OCI-LY1 (cell line): Measurements from ENCODE around the gene RGSL1.

Experiments used
- H2AFZ ChIP-seq: fragments of 200-600 bp; sonication (generic), shearing (Covaris generic); 2 replicates; pipeline ENCODE4 v1.6.0; 2014; ENCODE audit warnings: antibody characterized with exemption, mild to moderate bottlenecking, low read length
- H3F3A ChIP-seq: fragments of 200-600 bp; sonication (generic), shearing (Covaris generic); 2 replicates; pipeline ENCODE4 v1.6.0; 2014; ENCODE audit warnings: mild to moderate bottlenecking, antibody characterized with exemption, low read length, moderate library complexity; ENCODE audit not compliant: insufficient read depth
- H3K27ac ChIP-seq: fragments of 200-600 bp; sonication (generic); 2 replicates; pipeline ENCODE4 v1.5.1; 2014; ENCODE audit warnings: low read length, mixed run types, mild to moderate bottlenecking, low read depth; ENCODE audit not compliant: poor library complexity, severe bottlenecking
- H3K27me3 ChIP-seq: fragments of 200-600 bp; sonication (generic); 2 replicates; pipeline ENCODE4 v1.6.0; 2014; ENCODE audit warnings: antibody characterized with exemption, mild to moderate bottlenecking, low read length, moderate library complexity; ENCODE audit not compliant: insufficient read depth
- H3K36me3 ChIP-seq: fragments of 200-600 bp; sonication (generic); 2 replicates; pipeline ENCODE4 v1.6.1; 2014; ENCODE audit warnings: mild to moderate bottlenecking, antibody characterized with exemption, low read length, moderate library complexity, mixed read lengths; ENCODE audit not compliant: insufficient read depth
- H3K4me1 ChIP-seq: fragments of 200-600 bp; sonication (generic); 2 replicates; pipeline ENCODE4 v1.5.1; 2014; ENCODE audit warnings: mild to moderate bottlenecking, low read length, moderate library complexity; ENCODE audit not compliant: insufficient read depth, severe bottlenecking
- H3K4me2 ChIP-seq: fragments of 200-600 bp; sonication (generic), shearing (Covaris generic); 2 replicates; pipeline ENCODE4 v1.6.1; 2014; ENCODE audit warnings: low read length
- H3K4me3 ChIP-seq: fragments of 200-600 bp; sonication (generic); 2 replicates; pipeline ENCODE4 v1.5.1; 2014; ENCODE audit warnings: low read length, low read depth, mild to moderate bottlenecking, mixed read lengths; ENCODE audit not compliant: poor library complexity, severe bottlenecking
- H3K79me2 ChIP-seq: fragments of 200-600 bp; shearing (Covaris generic); 2 replicates; pipeline ENCODE4 v1.6.1; 2016; ENCODE audit warnings: mixed run types, low read length, mixed read lengths; ENCODE audit not compliant: insufficient read depth
- H3K9ac ChIP-seq: fragments of 200-600 bp; sonication (generic), shearing (Covaris generic); 2 replicates; pipeline ENCODE4 v1.6.1; 2014; ENCODE audit warnings: mild to moderate bottlenecking, low read length, mixed read lengths
- H3K9me2 ChIP-seq: fragments of 200-600 bp; sonication (generic), shearing (Covaris generic); 2 replicates; pipeline ENCODE4 v1.6.1; 2014; ENCODE audit warnings: low read depth, mild to moderate bottlenecking, low read length, mixed read lengths
- H3K9me3 ChIP-seq: fragments of 200-600 bp; shearing (Covaris generic); 2 replicates; pipeline ENCODE4 v1.6.1; 2014; ENCODE audit warnings: low read length, mixed read lengths
- H4K20me1 ChIP-seq: fragments of 200-600 bp; sonication (generic), shearing (Covaris generic); 2 replicates; pipeline ENCODE4 v1.6.0; 2016; ENCODE audit warnings: mild to moderate bottlenecking, low read length; ENCODE audit not compliant: insufficient read depth
- EZH2 ChIP-seq: fragments of 200-600 bp; sonication (generic), shearing (Covaris generic); IDR thresholded peaks from 2 replicates; pipeline ENCODE4 v1.8.0; 2017; ENCODE audit warnings: borderline replicate concordance, mixed run types, mild to moderate bottlenecking, antibody characterized with exemption, low read length, moderate library complexity, mixed read lengths
- TF ChIP-seq, protein P1 (sequence below): fragments of 200-600 bp; sonication (generic), shearing (Covaris generic); IDR thresholded peaks from 2 replicates; pipeline ENCODE4 v1.5.1; 2017; ENCODE audit warnings: mild to moderate bottlenecking, antibody characterized with exemption, low read length, moderate library complexity, mixed read lengths

Gene RGSL1

DNA sequence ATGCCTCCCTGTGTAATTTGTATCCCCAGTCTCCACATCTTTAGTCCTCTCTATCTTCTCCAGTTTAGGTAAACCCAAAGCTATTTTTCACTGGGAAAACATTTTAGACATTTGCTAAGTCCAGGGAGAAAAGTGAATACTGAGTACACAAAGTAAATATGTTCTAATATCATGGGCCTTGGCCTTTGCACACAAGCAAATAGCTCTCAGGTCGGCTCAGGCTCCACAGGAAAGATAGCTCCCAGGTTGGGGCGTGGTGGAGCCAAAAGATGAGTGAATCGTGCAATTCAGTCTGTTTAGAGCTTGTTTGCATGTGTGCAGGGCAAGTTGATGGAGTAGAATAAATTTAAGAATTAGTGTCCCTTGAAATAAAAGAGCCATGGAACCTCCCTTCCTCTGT, 7.9 kb downstream of the RGSL1 start:
- H4K20me1 ChIP-seq, result no peaks in the 10 kb centered on the region
- no peaks in the 10 kb centered on the region for H3K9me2 ChIP-seq
- H3F3A ChIP-seq, result no peaks in the 10 kb centered on the region
- H2AFZ ChIP-seq, result no peak overlapping the region
- H3K27me3 ChIP-seq, result no peaks in the 10 kb centered on the region
- H3K4me3 ChIP-seq, result no peak overlapping the region
- no peak overlapping the region for H3K4me2 ChIP-seq
- no peaks in the 10 kb centered on the region for H3K79me2 ChIP-seq
- H3K9ac ChIP-seq, result no peak overlapping the region
- no peaks in the 10 kb centered on the region for H3K9me3 ChIP-seq
- no peaks in the 10 kb centered on the region for H3K4me1 ChIP-seq
- no peaks in the 10 kb centered on the region for H3K36me3 ChIP-seq
- H3K27ac ChIP-seq, result no peak overlapping the region
- TF ChIP-seq, protein P1, sequence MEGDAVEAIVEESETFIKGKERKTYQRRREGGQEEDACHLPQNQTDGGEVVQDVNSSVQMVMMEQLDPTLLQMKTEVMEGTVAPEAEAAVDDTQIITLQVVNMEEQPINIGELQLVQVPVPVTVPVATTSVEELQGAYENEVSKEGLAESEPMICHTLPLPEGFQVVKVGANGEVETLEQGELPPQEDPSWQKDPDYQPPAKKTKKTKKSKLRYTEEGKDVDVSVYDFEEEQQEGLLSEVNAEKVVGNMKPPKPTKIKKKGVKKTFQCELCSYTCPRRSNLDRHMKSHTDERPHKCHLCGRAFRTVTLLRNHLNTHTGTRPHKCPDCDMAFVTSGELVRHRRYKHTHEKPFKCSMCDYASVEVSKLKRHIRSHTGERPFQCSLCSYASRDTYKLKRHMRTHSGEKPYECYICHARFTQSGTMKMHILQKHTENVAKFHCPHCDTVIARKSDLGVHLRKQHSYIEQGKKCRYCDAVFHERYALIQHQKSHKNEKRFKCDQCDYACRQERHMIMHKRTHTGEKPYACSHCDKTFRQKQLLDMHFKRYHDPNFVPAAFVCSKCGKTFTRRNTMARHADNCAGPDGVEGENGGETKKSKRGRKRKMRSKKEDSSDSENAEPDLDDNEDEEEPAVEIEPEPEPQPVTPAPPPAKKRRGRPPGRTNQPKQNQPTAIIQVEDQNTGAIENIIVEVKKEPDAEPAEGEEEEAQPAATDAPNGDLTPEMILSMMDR, result no peak
- TF ChIP-seq EZH2, result no peak

DNA sequence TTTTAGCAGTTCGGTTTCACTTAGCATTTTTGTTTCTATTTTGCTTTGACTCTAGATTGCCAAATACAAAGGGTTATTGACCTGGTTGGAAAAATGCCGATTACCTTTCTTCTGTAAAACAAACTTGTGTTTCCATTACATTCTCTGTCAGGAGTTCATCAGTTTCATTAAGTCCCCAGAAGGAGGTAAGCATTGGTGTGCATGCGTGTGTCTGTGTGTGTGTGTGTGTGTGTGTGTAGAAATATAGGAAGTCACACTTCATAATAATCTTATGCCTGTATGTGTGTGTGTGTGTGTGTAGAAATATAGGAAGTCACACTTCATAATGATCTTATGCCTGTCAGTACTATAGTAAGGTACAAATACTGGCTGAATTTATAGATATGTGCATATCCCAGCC, 10.0 kb downstream of the RGSL1 start:
- Histone ChIP-seq H3K4me3 (no peak overlapping the region), H3K4me1 (no peaks in the 10 kb centered on the region), H3K9ac (no peak overlapping the region), H3K9me2 (no peaks in the 10 kb centered on the region), H3K36me3 (no peaks in the 10 kb centered on the region), H3K27ac (no peak overlapping the region), H3K27me3 (no peaks in the 10 kb centered on the region), H3K79me2 (no peaks in the 10 kb centered on the region), H2AFZ (no peak overlapping the region), H3K4me2 (no peak overlapping the region), H4K20me1 (no peaks in the 10 kb centered on the region), H3F3A (no peaks in the 10 kb centered on the region), H3K9me3 (no peaks in the 10 kb centered on the region)
- TF ChIP-seq EZH2, result no peak
- TF ChIP-seq, protein P1, result no peak

DNA sequence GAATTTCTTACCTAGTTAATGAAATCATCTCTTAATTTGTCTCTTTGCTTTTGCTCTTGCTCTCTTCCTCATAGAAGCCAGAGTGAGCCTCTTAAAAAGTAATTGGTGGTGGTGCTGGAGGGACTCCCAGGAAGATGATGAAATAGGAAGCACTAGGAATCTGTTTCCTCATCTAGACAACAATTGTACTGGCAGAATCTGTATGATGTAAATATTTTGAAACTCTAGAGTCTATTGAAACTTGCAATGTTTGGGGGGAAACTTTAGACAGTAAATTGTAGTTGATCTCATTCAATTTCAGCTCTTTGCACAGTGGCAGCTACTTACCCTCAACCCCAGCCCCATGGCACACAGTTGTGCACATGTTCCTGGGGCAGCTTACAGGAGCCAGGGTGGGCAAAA, 10.6 kb downstream of the RGSL1 start:
- no peaks in the 10 kb centered on the region for H3K27me3 ChIP-seq
- no peak overlapping the region for H3K4me3 ChIP-seq
- H3K27ac ChIP-seq, result no peak overlapping the region
- no peaks in the 10 kb centered on the region for H3F3A ChIP-seq
- no peak overlapping the region for H3K9ac ChIP-seq
- H3K9me2 ChIP-seq, result no peaks in the 10 kb centered on the region
- no peak overlapping the region for H2AFZ ChIP-seq
- no peaks in the 10 kb centered on the region for H3K9me3 ChIP-seq
- no peaks in the 10 kb centered on the region for H3K79me2 ChIP-seq
- no peaks in the 10 kb centered on the region for H4K20me1 ChIP-seq
- H3K4me2 ChIP-seq, result no peak overlapping the region
- no peaks in the 10 kb centered on the region for H3K4me1 ChIP-seq
- no peaks in the 10 kb centered on the region for H3K36me3 ChIP-seq
- TF ChIP-seq, protein P1, result no peak
- TF ChIP-seq EZH2, result no peak
